Measurements from ENCODE around the gene RND3. TPM values are rescaled to one million over a fixed set of nuclear protein-coding genes. Genes with fewer than 3 reads are reported as not detected.

Gene RND3
- total and polyA plus RNA-seq, 2 of the 13 experiments (the other 11 are each of a cell fraction or from before 2014, with no cell fraction given): 0.13 to 0.42 TPM

DNA sequence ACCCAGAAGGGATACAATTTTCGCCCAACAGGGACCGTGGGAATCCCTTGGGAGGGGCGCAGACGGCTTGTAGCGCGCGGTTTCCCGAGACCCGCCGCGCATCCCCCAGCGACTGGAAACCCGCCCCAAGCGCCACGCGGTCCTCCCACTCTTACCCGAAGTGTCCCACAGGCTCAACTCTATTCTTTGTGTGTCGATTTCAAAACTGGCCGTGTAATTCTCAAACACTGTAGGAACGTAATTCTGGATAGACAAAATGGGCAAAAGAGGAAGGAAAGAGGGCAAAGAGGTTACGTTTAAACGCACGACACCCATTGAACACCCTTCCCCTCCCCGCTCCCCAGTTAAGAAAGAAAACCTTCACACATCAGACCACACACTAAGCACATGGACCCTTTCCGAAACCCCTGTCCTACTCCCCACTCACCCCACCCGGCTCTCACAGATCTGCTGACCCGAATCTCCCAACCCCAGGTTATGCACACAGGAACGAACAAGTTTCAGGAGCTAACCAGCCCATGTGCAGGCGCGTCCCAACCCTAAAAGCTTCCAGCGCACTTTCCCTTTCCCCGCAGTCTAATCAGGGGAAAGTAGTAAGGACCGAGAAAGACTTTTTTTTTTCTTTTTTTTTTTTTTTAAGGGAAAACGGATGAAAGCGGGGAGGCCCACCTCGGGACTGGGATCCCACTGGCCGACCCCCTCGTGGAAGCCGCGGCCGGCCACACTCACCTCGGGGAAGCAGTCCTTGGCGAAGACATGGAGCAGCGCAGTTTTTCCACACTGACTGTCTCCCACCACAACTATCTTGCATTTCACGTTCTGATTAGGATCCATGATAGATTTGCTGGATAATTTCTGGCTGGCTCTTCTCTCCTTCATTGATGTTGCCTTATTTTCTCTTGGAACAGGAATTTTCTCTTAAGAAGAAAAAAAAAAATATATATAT, 655 bp downstream of the RND3 start (continued):
- no peak for TF ChIP-seq ZBTB14 (CRISPR knock-in tag; IDR thresholded peaks at IDR 0.05)
- TF ChIP-seq ZNF564 (CRISPR knock-in tag; IDR thresholded peaks at IDR 0.05): no peak
- no peak for TF ChIP-seq ARNT2 (CRISPR knock-in tag; IDR thresholded peaks at IDR 0.05; ENCODE audit: low read depth)
- TF ChIP-seq RXRA (CRISPR knock-in tag; IDR thresholded peaks at IDR 0.05): no peak
- TF ChIP-seq, protein P1, sequence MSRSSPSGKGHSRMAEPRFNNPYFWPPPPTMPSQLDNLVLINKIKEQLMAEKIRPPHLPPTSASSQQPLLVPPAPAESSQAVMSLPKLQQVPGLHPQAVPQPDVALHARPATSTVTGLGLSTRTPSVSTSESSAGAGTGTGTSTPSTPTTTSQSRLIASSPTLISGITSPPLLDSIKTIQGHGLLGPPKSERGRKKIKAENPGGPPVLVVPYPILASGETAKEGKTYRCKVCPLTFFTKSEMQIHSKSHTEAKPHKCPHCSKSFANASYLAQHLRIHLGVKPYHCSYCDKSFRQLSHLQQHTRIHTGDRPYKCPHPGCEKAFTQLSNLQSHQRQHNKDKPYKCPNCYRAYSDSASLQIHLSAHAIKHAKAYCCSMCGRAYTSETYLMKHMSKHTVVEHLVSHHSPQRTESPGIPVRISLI (CRISPR knock-in tag; IDR thresholded peaks at IDR 0.05; ENCODE audit: borderline replicate concordance): no peak
- TF ChIP-seq, protein P2, sequence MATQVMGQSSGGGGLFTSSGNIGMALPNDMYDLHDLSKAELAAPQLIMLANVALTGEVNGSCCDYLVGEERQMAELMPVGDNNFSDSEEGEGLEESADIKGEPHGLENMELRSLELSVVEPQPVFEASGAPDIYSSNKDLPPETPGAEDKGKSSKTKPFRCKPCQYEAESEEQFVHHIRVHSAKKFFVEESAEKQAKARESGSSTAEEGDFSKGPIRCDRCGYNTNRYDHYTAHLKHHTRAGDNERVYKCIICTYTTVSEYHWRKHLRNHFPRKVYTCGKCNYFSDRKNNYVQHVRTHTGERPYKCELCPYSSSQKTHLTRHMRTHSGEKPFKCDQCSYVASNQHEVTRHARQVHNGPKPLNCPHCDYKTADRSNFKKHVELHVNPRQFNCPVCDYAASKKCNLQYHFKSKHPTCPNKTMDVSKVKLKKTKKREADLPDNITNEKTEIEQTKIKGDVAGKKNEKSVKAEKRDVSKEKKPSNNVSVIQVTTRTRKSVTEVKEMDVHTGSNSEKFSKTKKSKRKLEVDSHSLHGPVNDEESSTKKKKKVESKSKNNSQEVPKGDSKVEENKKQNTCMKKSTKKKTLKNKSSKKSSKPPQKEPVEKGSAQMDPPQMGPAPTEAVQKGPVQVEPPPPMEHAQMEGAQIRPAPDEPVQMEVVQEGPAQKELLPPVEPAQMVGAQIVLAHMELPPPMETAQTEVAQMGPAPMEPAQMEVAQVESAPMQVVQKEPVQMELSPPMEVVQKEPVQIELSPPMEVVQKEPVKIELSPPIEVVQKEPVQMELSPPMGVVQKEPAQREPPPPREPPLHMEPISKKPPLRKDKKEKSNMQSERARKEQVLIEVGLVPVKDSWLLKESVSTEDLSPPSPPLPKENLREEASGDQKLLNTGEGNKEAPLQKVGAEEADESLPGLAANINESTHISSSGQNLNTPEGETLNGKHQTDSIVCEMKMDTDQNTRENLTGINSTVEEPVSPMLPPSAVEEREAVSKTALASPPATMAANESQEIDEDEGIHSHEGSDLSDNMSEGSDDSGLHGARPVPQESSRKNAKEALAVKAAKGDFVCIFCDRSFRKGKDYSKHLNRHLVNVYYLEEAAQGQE (IDR thresholded peaks at IDR 0.05; ENCODE audit: borderline replicate concordance in 1 of 2, low read depth in 1 of 2, low read length in 2 of 2): no peak
- no peak for TF ChIP-seq FOXA1 (IDR thresholded peaks at IDR 0.05)
- no peak for TF ChIP-seq FOXA1 (CRISPR knock-in tag; IDR thresholded peaks at IDR 0.05)
- TF ChIP-seq ZNF589 (CRISPR knock-in tag; conservative IDR thresholded peaks at IDR 0.05): no peak
- no peak for TF ChIP-seq ZNF530 (CRISPR knock-in tag; IDR thresholded peaks at IDR 0.05; ENCODE audit: low read depth)

All from HepG2 (cell line).